HCT116 (cell line): ENCODE data around the gene LRRK2. TPM values are rescaled to one million over a fixed set of nuclear protein-coding genes. Genes with fewer than 3 reads are reported as not detected.

Experiments
- ATAC-seq: fragments of 200-7000 bp; cut with Tn5 transposase; 2 replicates; pipeline ENCODE4 v1.9.1; 2020; ENCODE audit warnings: mild to moderate bottlenecking, moderate library complexity
- BruUV-seq: library from RNA; stranded (reverse); fragments of 400-500 nt; replicated peaks from 2 replicates; lab custom pipeline; 2021; lab: Mats Ljungman, UMichigan
- CTCF ChIA-PET: fragments of 300-600 bp; sonication (Branson Sonifier 250); formaldehyde crosslinking; loops from one replicate; lab custom pipeline; 2021; ENCODE audit warnings: antibody characterized with exemption; lab: Charles Lee
- POLR2A ChIA-PET: fragments of 300-600, 350-600 bp; sonication (Branson Sonifier 250); formaldehyde crosslinking; loops from one replicate; lab custom pipeline; 2021; ENCODE audit warnings: antibody characterized with exemption; lab: Charles Lee
- RAD21 ChIA-PET, 2 experiments: fragments of 300-600 bp; sonication (Branson Sonifier 250); formaldehyde crosslinking; loops; one replicate each; lab custom pipeline; 2023; ENCODE audit warnings: low total read pairs in 2 of 2; ENCODE audit not compliant: uncharacterized antibody in 2 of 2, unreplicated experiment in 2 of 2, low non-redundant PET in 1 of 2; lab: Charles Lee
- DNase-seq: peaks from one replicate; pipeline ENCODE4 v3.0.0-alpha.2; 2010; ENCODE audit warnings: low read depth, low spot score
- H2AFZ ChIP-seq: fragments of 200-600 bp; shearing (Covaris generic), sonication (generic); 2 replicates; pipeline ENCODE4 v1.6.1; 2017; ENCODE audit warnings: low read depth, mixed run types, mixed read lengths, antibody characterized with exemption, low read length; ENCODE audit not compliant: poor library complexity, severe bottlenecking
- H3K27ac ChIP-seq: 2 replicates; pipeline ENCODE4 v1.5.1; 2012; ENCODE audit warnings: low read depth, low read length
- H3K27me3 ChIP-seq: fragments of 200-600 bp; sonication (generic); 2 replicates; pipeline ENCODE4 v1.6.1; 2016; ENCODE audit warnings: mixed run types, low read length, mixed read lengths; ENCODE audit not compliant: insufficient read depth
- H3K36me3 ChIP-seq, 2 experiments: fragments of 200-500 bp in 1 of 2; fragments of 200-600 bp in 1 of 2; sonication (Bioruptor generic) in 1 of 2; sonication (generic) in 1 of 2; 2 replicates each; pipeline versions ENCODE4 v1.5.1 to v1.6.1; 2014 to 2016; ENCODE audit warnings: low read length in 2 of 2, inconsistent platforms in 1 of 2, mixed read lengths in 1 of 2, mixed run types in 1 of 2; ENCODE audit not compliant: insufficient read depth in 2 of 2, control insufficient read depth in 1 of 2
- H3K4me1 ChIP-seq, 2 experiments: fragments of 200-600 bp in 1 of 2; sonication (generic) in 1 of 2; 2 replicates each; pipeline versions ENCODE4 v1.5.1 to v1.6.1; 2012 to 2017; ENCODE audit warnings: low read length in 2 of 2, inconsistent platforms in 1 of 2, mild to moderate bottlenecking in 1 of 2, mixed read lengths in 1 of 2, mixed run types in 1 of 2, moderate library complexity in 1 of 2; ENCODE audit not compliant: insufficient read depth in 2 of 2, control insufficient read depth in 1 of 2
- H3K4me2 ChIP-seq: fragments of 200-600 bp; sonication (generic); 2 replicates; pipeline ENCODE4 v1.6.1; 2017; ENCODE audit warnings: mixed run types, low read length, mixed read lengths
- H3K4me3 ChIP-seq, 2 experiments: fragments of 200-600 bp in 1 of 2; sonication (generic) in 1 of 2; replicated peaks in 1 of 2; 2 replicates each; pipeline ENCODE4 v1.5.1; 2011 to 2016; ENCODE audit warnings: low read length in 2 of 2, control low read depth in 1 of 2, low read depth in 1 of 2, mild to moderate bottlenecking in 1 of 2, mixed read lengths in 1 of 2, mixed run types in 1 of 2
- H3K79me2 ChIP-seq: fragments of 200-600 bp; sonication (generic); 2 replicates; pipeline ENCODE4 v1.6.1; 2017; ENCODE audit warnings: mild to moderate bottlenecking, mixed run types, low read length, moderate library complexity, mixed read lengths; ENCODE audit not compliant: insufficient read depth
- H3K9ac ChIP-seq: fragments of 200-600 bp; sonication (generic); 2 replicates; pipeline ENCODE4 v1.6.1; 2016; ENCODE audit warnings: low read length, mixed read lengths
- H3K9me2 ChIP-seq: fragments of 200-600 bp; sonication (generic), shearing (Covaris generic); 2 replicates; pipeline ENCODE4 v1.6.1; 2017; ENCODE audit warnings: mixed run types, mild to moderate bottlenecking, moderate library complexity; ENCODE audit not compliant: insufficient read depth
- H3K9me3 ChIP-seq, 2 experiments: fragments of 200-500 bp in 1 of 2; fragments of 200-600 bp in 1 of 2; sonication (Bioruptor generic) in 1 of 2; sonication (generic) in 1 of 2; 2 replicates each; pipeline ENCODE4 v1.6.1; 2014 to 2017; ENCODE audit warnings: low read length in 2 of 2, mixed read lengths in 2 of 2, inconsistent platforms in 1 of 2, low read depth in 1 of 2, mild to moderate bottlenecking in 1 of 2, mixed run types in 1 of 2, moderate library complexity in 1 of 2; ENCODE audit not compliant: control insufficient read depth in 1 of 2, insufficient read depth in 1 of 2
- H4K20me1 ChIP-seq: fragments of 200-600 bp; sonication (generic), shearing (Covaris generic); 2 replicates; pipeline ENCODE4 v1.6.1; 2017; ENCODE audit warnings: mixed run types, mild to moderate bottlenecking, moderate library complexity; ENCODE audit not compliant: insufficient read depth
- CEBPB ChIP-seq: IDR thresholded peaks from 2 replicates; pipeline ENCODE4 v1.6.1; 2012; ENCODE audit warnings: low read depth
- EGR1 ChIP-seq: IDR thresholded peaks from 2 replicates; pipeline ENCODE4 v1.6.1; 2012; ENCODE audit warnings: low read depth
- EZH2phosphoT487 ChIP-seq: fragments of 200-600 bp; IDR thresholded peaks from 2 replicates; pipeline ENCODE4 v1.6.1; 2018; ENCODE audit warnings: antibody characterized with exemption, borderline replicate concordance
- RAD21 ChIP-seq: IDR thresholded peaks from 2 replicates; pipeline ENCODE4 v1.6.1; 2012; ENCODE audit warnings: low read depth, mild to moderate bottlenecking
- SP1 ChIP-seq: IDR thresholded peaks from 2 replicates; pipeline ENCODE4 v1.6.1; 2012; ENCODE audit warnings: low read depth
- TCF7L2 ChIP-seq: IDR thresholded peaks from 2 replicates; pipeline ENCODE4 v1.7.0; 2011; ENCODE audit warnings: borderline replicate concordance, inconsistent platforms; ENCODE audit not compliant: insufficient read depth, insufficient read length; ENCODE audit errors: extremely low read depth
- ZNF274 ChIP-seq: fragments of 200-500 bp; sonication (Bioruptor generic); IDR thresholded peaks from 2 replicates; pipeline ENCODE4 v1.6.1; 2014; ENCODE audit warnings: mild to moderate bottlenecking, low read depth, low read length, inconsistent platforms
- intact Hi-C: fragments of 100-400 bp; cut with micrococcal nuclease; formaldehyde crosslinking; loops from 2 replicates; pipeline ENCODE4 v1.10.0; 2022
- total RNA-seq: library from RNA; stranded (reverse); gene quantifications from one replicate; pipeline ENCODE4 v1.2.1, GENCODE V29; 2021; ENCODE audit not compliant: unreplicated experiment
- TF ChIP-seq, protein P1 (sequence below): IDR thresholded peaks from 2 replicates; pipeline ENCODE4 v1.6.1; 2012; ENCODE audit warnings: low read depth

Gene LRRK2
- total RNA-seq, 1 experiment from 2014 or later: 0.20 TPM

DNA sequence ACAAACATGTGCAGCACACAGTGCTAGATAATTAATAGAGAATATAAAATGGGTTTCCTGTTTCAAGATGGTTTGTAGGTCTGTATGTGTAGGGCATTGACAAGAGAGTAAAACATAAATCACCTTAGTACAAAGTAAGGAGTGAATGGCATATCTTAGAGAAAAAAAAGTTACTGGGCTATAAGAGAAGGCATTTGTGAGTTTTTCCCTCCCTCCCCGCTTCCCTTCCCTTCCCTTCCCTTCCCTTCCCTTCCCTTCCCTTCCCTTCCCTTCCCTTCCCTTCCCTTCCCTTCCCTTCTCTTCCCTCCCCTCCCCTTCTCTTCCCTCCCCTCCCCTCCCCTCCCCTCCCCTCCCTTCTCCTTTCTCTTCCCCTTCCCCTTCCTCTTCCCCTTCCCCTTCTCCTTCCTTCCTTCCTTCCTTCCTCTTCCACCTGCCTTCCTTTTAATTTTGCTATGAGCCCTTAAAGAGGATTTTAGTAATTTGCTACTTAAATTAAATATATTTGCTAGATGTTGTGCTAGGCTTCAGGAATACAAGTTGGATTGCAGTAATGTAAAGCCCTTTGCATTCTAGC is 57.1 kb downstream of the LRRK2 start:
- DNase-seq: no peak
- POLR2A ChIA-PET: no interaction called here

More for the DNA sequence above, 57.1 kb downstream of the LRRK2 start:
- ATAC-seq: no peak
- H3K9me3 ChIP-seq: no peaks in the 10 kb centered on the region
- CTCF ChIA-PET: no interaction called here
- H3K27ac ChIP-seq: no peak overlapping the region
- no peak overlapping the region for H3K4me2 ChIP-seq
- H3K79me2 ChIP-seq: no peaks in the 10 kb centered on the region
- intact Hi-C loops: no loop called here
- TF ChIP-seq TCF7L2: no peak
- no peak for TF ChIP-seq CEBPB
- no peak for TF ChIP-seq SP1
- no peak for TF ChIP-seq ZNF274
- no peak for TF ChIP-seq RAD21
- TF ChIP-seq EGR1: no peak
- no peak for TF ChIP-seq EZH2phosphoT487
- TF ChIP-seq, protein P1, sequence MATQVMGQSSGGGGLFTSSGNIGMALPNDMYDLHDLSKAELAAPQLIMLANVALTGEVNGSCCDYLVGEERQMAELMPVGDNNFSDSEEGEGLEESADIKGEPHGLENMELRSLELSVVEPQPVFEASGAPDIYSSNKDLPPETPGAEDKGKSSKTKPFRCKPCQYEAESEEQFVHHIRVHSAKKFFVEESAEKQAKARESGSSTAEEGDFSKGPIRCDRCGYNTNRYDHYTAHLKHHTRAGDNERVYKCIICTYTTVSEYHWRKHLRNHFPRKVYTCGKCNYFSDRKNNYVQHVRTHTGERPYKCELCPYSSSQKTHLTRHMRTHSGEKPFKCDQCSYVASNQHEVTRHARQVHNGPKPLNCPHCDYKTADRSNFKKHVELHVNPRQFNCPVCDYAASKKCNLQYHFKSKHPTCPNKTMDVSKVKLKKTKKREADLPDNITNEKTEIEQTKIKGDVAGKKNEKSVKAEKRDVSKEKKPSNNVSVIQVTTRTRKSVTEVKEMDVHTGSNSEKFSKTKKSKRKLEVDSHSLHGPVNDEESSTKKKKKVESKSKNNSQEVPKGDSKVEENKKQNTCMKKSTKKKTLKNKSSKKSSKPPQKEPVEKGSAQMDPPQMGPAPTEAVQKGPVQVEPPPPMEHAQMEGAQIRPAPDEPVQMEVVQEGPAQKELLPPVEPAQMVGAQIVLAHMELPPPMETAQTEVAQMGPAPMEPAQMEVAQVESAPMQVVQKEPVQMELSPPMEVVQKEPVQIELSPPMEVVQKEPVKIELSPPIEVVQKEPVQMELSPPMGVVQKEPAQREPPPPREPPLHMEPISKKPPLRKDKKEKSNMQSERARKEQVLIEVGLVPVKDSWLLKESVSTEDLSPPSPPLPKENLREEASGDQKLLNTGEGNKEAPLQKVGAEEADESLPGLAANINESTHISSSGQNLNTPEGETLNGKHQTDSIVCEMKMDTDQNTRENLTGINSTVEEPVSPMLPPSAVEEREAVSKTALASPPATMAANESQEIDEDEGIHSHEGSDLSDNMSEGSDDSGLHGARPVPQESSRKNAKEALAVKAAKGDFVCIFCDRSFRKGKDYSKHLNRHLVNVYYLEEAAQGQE: no peak
- H3K27me3 ChIP-seq: no peaks in the 10 kb centered on the region
- no TSS peak for BruUV-seq
- H3K36me3 ChIP-seq: no peaks in the 10 kb centered on the region
- H3K9me2 ChIP-seq: no peaks in the 10 kb centered on the region
- no peak overlapping the region for H2AFZ ChIP-seq
- RAD21 ChIA-PET: no interaction called here
- H3K9ac ChIP-seq: no peak overlapping the region
- H3K4me1 ChIP-seq: no peaks in the 10 kb centered on the region
- H3K4me3 ChIP-seq: no peak overlapping the region
- H4K20me1 ChIP-seq: no peaks in the 10 kb centered on the region
